NCI-H524 treated with DMSO at 0.1 percent for 48 hours (cell line): Measurements from ENCODE around the gene SCYL1.

ENCODE experiments used
- DNase-seq: peaks from one replicate; lab custom pipeline; 2025; lab: John Stamatoyannopoulos, UW

Gene SCYL1

DNA sequence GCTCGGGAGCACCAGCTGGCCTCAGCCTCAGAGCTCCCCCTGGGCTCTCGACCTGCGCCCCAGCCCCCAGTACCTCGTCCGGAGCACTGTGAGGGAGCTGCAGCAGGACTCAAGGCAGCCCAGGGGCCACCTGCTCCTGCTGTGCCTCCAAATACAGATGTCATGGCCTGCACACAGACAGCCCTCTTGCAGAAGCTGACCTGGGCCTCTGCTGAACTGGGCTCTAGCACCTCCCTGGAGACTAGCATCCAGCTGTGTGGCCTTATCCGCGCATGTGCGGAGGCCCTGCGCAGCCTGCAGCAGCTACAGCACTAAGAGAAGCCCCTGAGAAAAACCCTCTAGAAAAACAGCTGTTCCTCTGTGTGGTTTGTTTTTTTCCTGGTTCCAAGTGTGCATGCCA, 46.5 kb downstream of the SCYL1 start:
- no peak for DNase-seq

DNA sequence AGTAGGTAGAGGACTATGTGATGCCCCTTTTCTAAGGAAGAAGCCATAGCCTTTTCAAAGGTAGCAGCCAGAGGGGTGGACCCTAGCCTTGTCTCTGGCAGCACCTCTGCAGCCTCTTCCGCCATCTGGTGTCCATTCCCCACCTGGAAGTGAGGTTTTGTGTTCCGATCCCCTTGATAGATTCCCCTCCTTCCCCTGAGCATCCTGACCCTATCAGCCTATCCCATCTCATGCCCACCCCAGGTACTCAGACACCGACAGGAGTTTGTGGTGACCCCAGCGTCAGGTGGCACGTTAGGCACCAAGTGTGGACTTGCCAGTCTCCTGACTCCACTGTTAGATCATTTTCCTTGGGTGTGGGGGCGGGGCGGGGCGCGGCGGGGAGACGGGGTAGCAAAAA, 47.1 kb downstream of the SCYL1 start:
- no peak for DNase-seq

DNA sequence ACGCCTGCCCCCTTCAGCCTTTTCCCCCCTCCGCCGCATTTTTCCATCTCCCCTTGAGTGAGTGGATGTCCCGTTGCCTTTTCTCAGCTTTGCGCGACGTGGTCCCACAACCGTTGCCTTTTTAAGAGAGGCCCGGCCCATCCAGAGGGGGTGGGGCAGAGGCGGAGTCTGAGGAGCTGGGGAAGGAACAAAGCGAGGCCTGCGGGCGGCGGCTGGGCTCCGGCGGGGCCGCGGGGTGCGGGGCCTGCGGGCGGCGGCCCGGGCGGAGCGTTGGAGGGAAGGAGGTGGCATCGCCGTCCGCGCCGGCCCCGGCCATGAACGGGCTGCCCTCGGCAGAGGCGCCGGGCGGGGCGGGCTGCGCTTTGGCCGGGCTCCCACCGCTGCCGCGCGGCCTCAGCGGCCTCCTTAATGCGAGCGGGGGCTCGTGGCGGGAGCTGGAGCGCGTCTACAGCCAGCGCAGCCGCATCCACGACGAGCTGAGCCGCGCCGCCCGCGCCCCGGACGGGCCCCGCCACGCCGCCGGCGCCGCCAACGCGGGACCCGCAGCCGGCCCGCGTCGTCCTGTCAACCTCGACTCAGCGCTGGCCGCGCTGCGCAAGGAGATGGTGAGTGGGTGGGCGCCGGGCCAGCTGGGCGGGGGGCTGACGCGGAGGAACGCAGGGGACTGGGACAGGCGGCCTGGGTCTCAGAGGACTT, 47.6 kb downstream of the SCYL1 start, which contains the start of gene FAM89B:
Gene FAM89B, plus strand, starts transcription at position 183 of the 696 bp plus-strand sequence. Its CDS starts 132 bp downstream, at position 315.
- DNase-seq: no peak

DNA sequence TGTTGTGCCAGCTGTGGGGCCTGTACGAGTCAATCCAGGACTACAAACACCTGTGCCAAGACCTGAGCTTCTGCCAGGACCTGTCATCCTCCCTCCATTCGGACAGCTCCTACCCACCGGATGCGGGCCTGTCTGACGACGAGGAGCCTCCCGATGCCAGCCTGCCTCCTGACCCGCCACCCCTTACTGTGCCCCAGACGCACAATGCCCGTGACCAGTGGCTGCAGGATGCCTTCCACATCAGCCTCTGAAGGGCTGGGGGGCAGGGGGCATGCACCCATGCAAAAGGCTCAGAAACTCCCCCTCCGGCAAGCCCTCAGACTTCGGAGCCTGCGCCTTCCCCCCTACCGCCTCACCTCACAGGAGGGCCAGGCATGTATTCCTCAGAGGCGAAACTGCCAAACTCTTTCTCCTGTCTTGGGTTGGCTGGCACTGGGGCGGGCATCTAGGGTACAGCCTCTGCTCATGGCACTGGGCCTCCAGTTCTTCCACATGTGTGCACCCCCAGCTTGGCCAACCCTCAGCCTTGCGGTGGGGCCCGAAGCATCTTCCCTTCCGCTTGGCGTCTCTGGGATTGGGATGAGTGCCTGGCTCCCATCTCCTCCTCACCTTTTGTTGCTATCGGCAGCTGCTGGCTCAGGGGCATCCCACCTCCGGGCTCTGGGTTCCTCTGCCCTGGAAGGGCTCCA, 48.7 kb downstream of the SCYL1 start:
- no peak for DNase-seq

DNA sequence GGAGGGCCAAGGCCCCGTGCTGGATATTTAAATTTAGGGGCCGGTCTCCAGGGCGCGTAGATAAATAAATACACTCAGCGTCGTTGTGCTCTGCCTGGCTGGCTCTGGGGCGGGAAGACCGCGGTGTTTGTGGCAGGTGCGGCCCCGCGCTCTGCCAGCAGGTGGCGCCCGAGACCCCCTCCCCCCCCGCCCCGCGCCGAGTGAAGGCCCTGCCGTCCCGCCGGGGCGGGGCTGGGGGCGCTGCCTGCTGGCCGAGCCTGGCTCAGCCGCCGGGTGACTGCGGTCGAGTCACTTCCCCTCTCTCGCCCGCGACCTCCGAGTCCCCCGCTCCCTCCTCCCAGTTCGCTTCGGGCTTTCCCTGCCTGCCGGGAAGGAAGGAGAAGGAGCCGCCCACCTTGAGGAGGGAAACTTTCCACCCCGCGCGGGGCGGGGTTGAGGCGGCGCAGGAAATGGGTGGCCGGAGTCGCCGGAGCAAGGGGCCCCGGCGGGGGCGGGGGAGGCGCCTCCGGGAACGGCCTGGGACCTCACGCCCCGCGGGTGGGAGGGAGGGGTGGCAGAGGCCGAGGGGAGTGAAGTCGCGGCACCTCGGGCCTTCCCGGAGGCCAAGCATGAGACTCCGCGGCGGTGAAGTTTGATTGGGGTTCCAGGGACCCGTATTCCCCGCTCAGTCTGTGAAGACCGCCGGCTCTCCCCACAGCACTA, 49.4 kb downstream of the SCYL1 start:
- DNase-seq: no peak

DNA sequence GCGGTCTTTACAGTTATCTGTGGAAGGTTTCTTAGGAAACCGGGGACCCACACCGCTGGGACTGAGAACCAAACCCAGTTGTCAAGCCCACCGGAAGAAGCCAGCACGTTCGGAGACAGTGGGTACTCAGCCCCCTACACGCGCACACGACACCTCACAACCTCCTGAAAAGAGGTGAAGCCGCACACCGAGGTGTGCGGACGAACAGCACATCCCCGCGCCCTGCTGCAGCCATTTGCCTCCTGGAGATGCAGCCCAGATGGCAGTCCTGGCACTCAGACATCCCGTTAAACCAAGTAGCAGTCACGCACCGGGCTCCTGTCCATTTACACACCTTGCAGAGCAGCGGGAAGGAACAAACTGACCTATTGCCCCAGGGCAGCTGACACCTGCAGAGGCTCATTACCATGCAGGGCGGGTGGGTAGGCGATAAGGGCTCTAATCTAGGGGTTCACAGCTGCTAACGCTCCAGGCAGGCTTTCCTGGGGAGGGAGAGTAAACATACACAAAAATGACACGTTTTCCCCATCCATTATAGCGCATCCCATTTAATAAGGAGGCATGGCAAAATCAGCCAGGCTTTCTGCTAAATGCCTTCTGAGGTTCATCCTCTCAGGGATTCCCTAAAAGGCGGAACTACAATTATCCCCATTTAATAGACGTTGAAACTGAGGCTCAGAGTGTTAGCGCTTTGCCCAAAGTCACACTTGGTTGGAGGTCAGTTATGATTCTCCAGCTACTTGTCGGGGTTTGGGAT, 50.1 kb downstream of the SCYL1 start:
- DNase-seq: no peak

DNA sequence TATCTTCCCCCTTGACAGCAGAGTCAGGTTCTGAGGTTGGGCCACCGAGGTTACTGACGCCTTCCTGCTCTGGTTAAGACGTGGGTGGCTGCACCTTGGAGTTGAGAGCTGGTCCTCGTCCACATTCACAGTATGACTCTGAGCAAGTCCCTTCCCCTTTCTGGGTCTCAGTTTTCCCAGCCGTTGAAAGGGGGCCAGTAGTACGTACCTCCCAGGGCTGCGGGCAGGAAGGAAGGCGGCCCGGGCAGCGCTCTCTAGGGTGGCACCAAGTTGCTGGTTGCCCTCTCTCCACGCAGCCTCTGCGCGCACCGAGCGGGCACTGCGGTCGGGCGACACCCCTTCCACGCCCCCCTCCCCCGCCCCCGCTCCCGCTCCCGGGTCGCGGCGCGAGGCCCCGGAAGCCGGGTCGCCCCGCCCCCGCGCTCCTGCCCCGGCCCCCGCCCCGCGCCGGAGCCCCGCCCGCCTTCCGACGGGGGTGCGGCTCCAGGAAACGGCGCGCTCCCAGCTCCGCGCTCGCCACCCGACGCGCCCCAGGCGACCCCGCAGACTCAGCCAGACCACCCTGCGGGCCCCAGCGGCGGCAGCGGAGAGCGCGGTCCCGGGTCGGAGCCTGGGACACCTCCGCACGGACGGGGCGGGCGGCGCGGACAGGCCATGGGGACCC, 50.8 kb downstream of the SCYL1 start, which contains the start of gene EHBP1L1:
Gene EHBP1L1, plus strand, starts transcription at position 486 of the 664 bp plus-strand sequence. CDS start 250 bp downstream, outside the sequence.
- DNase-seq: no peak

DNA sequence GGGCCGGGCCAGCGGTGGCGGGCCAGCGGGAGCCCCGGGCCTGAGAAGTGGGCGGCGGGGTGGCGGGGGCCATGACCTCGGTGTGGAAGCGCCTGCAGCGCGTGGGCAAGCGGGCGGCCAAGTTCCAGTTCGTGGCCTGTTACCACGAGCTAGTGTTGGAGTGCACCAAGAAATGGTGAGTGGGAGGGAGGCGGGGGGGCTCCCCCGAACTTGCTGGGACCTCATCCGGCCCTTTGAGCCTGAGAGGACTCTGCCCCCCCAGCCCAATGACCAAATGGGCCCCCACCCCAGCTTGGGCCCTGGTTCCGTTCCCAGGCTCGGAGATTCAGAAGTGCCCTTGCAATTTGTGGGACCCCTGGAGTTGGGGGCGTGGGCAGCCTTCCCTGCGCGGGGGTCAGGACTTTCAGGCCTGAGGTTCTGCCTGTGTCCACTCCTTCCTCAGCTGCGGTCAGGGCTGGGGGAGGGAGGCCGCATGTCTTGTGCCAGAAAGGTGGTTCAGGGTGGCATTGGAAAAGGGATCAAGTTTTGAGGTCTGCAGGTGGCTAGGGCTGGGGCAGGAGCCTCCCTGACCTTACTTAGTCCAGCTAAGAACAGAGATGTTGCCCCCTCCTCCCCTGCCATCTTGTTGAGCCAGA, 51.5 kb downstream of the SCYL1 start:
- DNase-seq: no peak

DNA sequence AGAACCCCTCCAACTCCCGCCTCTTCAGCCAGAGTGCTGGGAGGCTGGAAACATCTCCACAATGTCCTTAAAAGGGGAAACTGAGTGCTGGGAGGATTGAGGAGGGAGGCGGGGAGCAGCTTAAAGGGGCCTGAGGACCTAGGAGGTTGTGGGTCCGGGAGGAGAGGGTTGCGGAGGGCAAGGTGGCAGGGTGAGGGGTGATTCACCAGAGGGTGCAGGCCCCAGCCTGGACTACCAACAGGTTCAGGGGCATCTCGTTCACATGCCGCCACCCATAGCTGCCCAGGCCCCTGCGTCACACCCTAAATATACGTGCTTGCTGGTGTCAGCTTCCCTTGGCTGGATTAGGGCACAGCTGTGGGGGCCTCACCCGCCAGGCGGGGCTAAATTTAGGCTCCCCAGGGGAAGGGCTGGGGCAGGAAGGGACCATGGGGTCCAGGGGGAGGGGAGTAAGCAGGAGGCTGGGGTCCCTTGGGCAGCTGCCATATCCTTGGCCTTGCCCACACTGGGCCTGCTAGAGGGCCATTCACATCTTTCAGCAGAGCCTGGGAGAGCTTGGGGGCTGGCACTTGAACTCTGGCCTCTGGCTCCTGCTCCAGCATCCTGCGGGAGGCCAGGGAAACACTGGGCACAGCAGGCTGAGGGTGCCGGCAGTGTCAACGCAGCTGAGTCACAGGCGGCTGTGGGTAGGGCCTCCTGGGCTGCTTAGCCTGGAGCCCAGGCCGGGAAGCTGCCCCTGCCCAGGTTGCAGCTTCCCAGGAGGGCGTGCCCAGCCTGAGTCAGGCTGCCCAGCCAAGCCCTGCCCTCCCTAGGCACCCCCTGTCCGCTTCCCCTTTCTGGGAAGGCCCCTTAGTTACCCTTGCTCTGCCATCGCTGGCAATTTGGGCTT, 52.2 kb downstream of the SCYL1 start:
- no peak for DNase-seq

DNA sequence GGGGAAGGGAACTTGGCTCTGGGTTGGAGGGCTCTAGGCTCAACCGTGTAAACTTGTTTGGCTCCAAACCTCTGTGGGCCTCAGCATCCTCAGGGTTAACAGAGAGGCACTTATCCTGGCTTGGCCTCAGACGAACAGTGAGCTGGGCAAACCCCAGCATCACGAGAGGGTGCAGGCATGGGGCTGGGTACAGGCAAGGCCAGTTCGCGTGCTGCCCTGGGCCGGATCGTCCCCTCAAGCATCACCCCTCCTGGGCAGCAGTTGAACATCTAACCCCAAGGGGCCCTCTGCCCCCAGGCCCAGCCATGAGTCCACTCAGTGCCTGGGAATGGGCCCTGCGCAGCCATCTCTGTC, 52.9 kb downstream of the SCYL1 start:
- no peak for DNase-seq

DNA sequence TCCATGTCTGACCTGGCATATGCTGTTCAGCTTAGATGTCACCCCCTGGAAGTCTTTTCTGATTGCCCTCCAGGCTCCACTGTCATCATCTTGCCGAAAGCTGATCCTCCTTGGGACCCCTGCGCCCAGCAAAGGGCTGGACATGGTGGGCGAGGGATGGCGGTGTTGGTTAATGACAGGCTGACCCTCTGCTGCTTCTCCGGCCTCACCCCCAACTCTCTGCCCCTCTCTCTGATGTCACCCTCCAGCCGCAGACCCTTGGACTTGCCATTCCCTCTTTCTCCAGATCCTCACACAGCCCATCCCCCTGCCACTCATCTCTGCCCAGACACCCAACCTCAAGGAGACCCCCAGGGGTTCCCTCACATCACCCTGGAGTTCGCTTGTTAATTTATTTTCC, 53.3 kb downstream of the SCYL1 start:
- no peak for DNase-seq

DNA sequence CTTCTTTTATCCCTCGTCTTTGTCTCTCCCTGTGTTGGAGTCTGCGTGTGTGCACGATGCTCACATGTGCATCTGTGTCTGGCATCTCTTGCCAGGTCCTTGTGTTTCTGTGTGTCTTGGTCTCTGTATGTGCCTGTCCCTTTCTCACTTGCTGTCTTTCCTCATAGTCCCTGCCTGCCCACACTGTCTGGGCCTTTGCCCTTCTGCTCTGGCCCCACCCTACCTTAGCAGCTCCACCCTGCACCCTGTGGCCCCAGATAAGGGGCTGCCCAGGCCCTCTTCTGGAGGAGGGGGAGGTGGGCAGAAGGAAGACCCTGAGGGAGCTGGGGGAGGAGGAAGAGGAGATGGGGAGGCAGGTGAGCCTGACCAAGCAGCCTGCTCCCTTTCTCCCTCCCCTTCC, 53.8 kb downstream of the SCYL1 start:
- no peak for DNase-seq

DNA sequence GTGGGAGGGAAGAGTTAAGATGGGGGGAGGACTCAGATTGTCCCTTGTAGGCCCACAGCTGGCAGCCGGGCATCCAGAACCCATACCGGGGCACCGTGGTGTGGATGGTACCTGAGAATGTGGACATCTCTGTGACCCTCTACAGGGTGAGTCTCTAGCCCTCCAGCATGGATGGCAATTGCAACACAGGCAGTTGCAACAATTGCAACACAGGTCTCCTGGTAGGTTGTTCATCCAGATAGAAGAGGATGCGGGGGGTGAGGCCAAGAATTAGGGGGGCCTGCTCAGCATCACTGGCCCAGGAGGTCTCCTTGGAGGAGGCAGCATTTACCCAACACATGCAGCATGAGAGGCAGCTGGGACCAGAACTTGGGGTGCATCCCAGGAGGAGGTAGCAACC, 54.4 kb downstream of the SCYL1 start:
- DNase-seq: no peak

DNA sequence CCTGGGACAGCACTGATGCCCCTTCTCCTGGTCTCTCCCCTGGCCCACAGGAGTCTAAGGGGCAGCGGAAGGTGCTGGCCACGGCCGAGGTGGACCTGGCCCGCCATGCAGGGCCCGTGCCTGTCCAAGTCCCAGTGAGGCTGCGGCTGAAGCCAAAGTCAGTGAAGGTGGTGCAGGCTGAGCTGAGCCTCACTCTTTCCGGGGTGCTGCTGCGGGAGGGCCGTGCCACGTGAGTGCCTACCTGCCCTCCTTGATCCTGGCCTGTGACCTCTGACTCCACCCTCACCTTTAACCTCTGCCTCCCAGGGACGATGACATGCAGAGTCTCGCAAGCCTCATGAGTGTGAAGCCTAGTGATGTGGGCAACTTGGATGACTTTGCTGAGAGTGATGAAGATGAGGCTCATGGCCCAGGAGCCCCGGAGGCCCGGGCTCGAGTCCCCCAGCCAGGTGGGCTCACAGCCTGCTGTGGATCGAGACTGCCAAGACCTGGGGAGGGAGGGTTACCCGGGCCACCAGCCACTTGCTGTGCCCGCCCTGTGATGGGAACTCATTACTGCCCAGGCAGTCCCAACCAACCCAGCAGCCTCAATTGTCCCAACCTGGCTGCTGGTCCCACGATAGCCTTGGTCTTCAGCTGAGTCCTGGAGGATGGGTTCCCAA, 55.3 kb downstream of the SCYL1 start:
- no peak for DNase-seq

DNA sequence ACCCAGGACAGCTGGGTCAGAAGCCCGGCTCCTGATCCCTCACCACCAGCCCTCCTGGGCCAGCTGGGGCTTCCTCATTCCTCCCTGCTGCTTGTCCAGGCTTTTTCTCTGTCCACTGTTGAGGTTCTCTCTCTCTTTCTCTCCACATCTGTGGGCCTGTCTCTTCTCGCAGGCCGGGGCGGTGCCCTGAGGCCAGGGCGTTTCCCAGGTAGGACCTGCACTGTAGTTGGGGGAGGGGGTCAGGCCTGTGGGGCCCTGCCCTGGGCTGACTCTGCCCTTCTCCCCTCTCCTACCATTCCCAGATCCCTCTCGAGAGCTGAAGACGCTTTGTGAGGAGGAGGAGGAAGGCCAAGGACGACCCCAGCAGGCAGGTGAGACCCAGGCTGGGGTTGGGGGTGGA, 55.9 kb downstream of the SCYL1 start:
- no peak for DNase-seq

DNA sequence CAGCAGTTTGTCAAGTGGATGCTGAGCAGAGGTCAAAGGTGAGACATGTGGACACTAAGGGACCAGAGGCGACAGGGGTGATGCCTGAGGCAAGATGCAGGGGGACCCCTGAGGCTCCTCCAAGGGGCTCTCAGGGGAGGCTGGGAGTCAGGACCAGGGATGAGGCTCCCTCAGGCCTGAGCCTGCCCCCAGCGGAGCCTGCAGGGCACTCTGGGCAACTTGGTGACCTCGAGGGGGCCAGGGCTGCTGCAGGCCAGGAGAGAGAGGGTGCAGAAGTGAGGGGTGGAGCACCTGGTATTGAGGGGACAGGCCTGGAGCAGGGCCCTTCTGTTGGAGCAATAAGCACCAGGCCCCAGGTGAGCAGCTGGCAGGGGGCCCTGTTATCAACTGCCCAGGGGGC, 57.0 kb downstream of the SCYL1 start:
- DNase-seq: no peak

DNA sequence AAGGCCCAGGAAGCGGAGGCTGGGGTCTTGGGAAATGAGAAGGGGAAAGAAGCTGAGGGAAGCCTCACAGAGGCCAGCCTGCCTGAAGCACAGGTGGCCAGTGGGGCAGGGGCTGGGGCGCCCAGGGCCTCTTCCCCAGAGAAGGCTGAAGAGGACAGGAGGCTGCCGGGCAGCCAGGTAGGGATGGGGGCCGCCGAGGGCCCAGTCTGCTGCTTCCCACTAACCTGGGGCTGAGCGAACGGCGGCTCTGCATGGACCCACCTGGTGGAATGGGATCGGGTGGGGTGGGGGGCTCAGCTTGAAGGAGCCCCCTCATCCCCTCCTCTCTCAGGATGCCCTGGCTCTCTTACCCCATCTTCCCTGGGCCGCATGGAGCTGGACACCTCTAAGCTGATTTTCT, 58.7 kb downstream of the SCYL1 start:
- DNase-seq: no peak

DNA sequence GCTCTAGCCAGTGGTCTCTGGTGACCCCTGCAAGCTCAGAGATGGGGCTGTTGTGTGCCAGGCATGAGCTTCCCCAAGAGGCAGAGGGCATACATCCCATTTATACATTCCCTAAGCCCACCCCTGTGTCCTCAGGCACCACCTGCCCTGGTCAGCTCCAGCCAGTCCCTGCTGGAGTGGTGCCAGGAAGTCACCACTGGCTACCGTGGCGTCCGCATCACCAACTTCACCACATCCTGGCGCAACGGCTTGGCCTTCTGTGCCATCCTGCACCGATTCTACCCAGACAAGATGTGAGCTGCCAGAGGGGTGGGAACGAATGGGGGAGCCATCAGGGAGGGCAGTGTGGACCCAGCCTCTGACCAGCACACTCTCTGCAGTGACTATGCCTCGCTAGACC, 59.2 kb downstream of the SCYL1 start:
- DNase-seq: no peak

DNA sequence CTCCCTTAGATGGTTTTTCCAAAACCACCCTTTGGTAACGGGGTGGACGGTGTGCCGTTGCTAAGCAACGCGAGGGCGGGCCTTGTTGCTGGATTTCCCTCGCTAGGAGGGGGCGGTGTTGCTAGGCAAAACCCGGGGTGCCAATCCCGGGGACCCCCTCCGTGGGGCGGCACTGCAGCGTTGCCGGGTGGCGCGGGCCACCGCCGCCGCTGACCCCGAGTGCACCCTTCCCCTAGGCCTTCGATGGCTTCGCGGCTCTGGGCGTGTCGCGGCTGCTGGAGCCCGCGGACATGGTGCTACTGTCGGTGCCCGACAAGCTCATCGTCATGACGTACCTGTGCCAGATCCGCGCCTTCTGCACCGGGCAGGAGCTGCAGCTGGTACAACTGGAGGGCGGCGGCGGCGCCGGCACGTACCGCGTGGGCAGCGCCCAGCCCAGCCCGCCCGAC, 59.9 kb downstream of the SCYL1 start:
- DNase-seq: no peak
